Common myeloid progenitor, CD34-positive (primary cell): Measurements from ENCODE around the gene POU6F2.

ENCODE experiments used
- CTCF ChIA-PET: fragments of 350-600 bp; sonication (Branson Sonifier 250); formaldehyde crosslinking; loops from one replicate; lab custom pipeline; 2021; ENCODE audit warnings: antibody characterized with exemption; lab: Charles Lee
- POLR2A ChIA-PET: fragments of 350-600 bp; sonication (Branson Sonifier 250); formaldehyde crosslinking; loops from one replicate; lab custom pipeline; 2021; ENCODE audit warnings: antibody characterized with exemption; lab: Charles Lee
- DNase-seq, 3 donors: peaks; one replicate each; pipeline versions ENCODE4 v3.0.0 to v3.0.0-alpha.2; 2013
- H3K27ac ChIP-seq, 2 experiments: 1 replicate in 1 of 2; 2 replicates in 1 of 2; pipeline ENCODE4 v1.7.0; 2013; ENCODE audit warnings: inconsistent platforms in 2 of 2, low read length in 2 of 2, mild to moderate bottlenecking in 2 of 2, low read depth in 1 of 2, moderate library complexity in 1 of 2; ENCODE audit not compliant: severe bottlenecking in 2 of 2, insufficient read depth in 1 of 2, poor library complexity in 1 of 2
- H3K27me3 ChIP-seq, 5 experiments: replicated peaks in 2 of 5; 1 replicate in 3 of 5; 2 replicates in 2 of 5; pipeline versions ENCODE4 v1.6.1 to v1.7.0; 2013; ENCODE audit warnings: low read length in 4 of 5, mild to moderate bottlenecking in 2 of 5, moderate library complexity in 2 of 5, inconsistent platforms in 1 of 5; ENCODE audit not compliant: insufficient read depth in 5 of 5, control insufficient read depth in 4 of 5
- H3K36me3 ChIP-seq, 4 experiments: 1 replicate in 2 of 4; 2 replicates in 2 of 4; pipeline versions ENCODE4 v1.6.1 to v1.7.0; 2013; ENCODE audit warnings: low read length in 3 of 4, control low read depth in 1 of 4, mild to moderate bottlenecking in 1 of 4; ENCODE audit not compliant: control insufficient read depth in 4 of 4, insufficient read depth in 4 of 4
- H3K4me1 ChIP-seq, 4 experiments: 1 replicate in 3 of 4; 2 replicates in 1 of 4; pipeline versions ENCODE4 v1.6.1 to v1.7.1; 2013; ENCODE audit warnings: low read length in 3 of 4, mild to moderate bottlenecking in 3 of 4, control low read depth in 1 of 4, inconsistent platforms in 1 of 4, moderate library complexity in 1 of 4; ENCODE audit not compliant: control insufficient read depth in 4 of 4, insufficient read depth in 4 of 4; ENCODE audit errors: control extremely low read depth in 1 of 4
- H3K4me3 ChIP-seq, 7 experiments: 1 replicate in 4 of 7; 2 replicates in 3 of 7; pipeline versions ENCODE4 v1.5.1 to v1.7.0; 2013; ENCODE audit warnings: mild to moderate bottlenecking in 7 of 7, low read length in 6 of 7, moderate library complexity in 6 of 7, inconsistent platforms in 2 of 7, low read depth in 2 of 7, control low read depth in 1 of 7; ENCODE audit not compliant: insufficient read depth in 4 of 7, control insufficient read depth in 1 of 7; ENCODE audit errors: extremely low read depth in 1 of 7
- H3K9me3 ChIP-seq, 5 experiments: 1 replicate in 4 of 5; 2 replicates in 1 of 5; pipeline versions ENCODE4 v1.6.1 to v1.7.1; 2013; ENCODE audit warnings: low read length in 4 of 5, mild to moderate bottlenecking in 2 of 5, inconsistent platforms in 1 of 5, low read depth in 1 of 5, moderate library complexity in 1 of 5; ENCODE audit not compliant: control insufficient read depth in 4 of 5, insufficient read depth in 2 of 5; ENCODE audit errors: control extremely low read depth in 1 of 5
- WGBS: methylation state at CpG from one replicate; pipeline ENCODE4 v1.1.5; 2013; ENCODE audit not compliant: insufficient coverage; 5-methylcytosine and 5-hydroxymethylcytosine counted together

Gene POU6F2

DNA sequence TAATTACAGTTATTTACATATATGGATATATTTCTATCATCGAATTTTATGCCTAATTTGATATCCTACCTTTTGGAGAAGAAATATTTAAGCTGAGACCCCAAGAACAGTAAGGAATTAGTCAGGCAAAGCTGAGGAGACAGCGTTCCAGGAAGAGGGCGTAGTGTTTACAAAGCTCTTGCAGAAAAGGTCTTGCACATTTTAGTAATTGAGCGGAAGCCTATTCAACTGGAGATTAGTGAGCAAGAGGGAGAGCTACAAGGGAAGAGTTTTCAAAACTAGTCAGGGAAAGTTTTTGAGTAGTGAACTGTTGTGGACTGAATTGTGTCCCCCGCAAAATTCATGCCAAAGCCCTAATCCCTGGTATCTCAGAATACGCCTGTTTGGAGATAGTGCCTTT, 26.5 kb upstream of the POU6F2 start:
- Histone ChIP-seq H3K27ac (no peak overlapping the region), H3K27me3 (no peaks in the 10 kb centered on the region), H3K4me3 (no peak overlapping the region), H3K36me3 (no peaks in the 10 kb centered on the region), H3K4me1 (no peaks in the 10 kb centered on the region), H3K9me3 (no peaks in the 10 kb centered on the region)
- DNase-seq, result no peak
- CTCF ChIA-PET, result no interaction called here
- 98% methylated on average over 3 of the region's 6 CpGs for WGBS
- POLR2A ChIA-PET, result no interaction called here

DNA sequence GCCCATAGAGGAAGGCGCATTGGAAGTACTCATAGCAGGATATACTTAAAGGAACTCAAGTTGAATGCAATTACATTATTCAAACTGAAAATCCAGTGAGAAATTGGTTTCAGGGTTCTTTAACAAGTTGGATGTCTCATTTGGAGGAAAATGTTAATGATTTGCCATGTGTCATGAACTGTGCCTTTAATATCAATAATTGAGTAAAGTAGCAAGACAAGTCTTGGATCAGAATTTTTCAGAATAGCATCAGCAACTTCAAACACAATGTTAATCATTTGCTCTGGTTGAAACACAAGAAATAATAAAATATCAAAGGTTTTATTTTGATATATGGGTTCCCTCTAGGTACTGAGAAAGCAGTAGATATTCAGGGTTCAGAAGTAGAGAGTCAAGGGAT, 24.5 kb upstream of the POU6F2 start:
- no peak for DNase-seq
- CTCF ChIA-PET, result interaction anchor here (0.6 kb wide), 2 partner anchors 39 to 362 kb away, joined by 3 read pairs; no protein-coding TSS in a partner anchor
- no peak overlapping the region for H3K27ac ChIP-seq
- POLR2A ChIA-PET, result no interaction called here
- no peaks in the 10 kb centered on the region for H3K36me3 ChIP-seq
- no peaks in the 10 kb centered on the region for H3K9me3 ChIP-seq
- no peaks in the 10 kb centered on the region for H3K4me1 ChIP-seq
- no peak overlapping the region for H3K4me3 ChIP-seq
- H3K27me3 ChIP-seq, result no peaks in the 10 kb centered on the region
- WGBS, result no CpG with 5 or more reads among the region's 1 CpG

DNA sequence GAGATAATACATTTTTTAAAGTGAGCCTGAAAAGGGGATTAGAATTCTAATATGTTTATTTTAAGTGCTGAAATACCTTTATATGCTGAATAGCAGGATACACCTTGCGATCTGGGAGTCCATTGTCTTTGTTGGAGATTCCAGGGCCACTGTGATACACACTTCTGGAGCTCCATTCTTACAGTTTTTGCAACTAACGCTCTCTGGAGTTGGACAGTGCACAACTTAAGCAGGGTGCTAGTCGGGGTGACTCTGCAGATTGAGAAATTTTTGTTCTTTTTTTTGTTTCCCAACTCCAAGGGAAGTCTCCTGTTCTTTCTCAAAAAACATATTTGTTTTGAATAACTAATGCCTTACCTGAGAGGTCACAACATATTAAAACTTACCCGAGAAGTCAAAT, 23.7 kb upstream of the POU6F2 start:
- CTCF ChIA-PET, result interaction anchor here (0.6 kb wide), 1 partner anchor 362 kb away, joined by 3 read pairs; no protein-coding TSS in a partner anchor
- 93% methylated on average over 3 of the region's 4 CpGs for WGBS
- no peaks in the 10 kb centered on the region for H3K4me1 ChIP-seq
- no peak overlapping the region for H3K27ac ChIP-seq
- DNase-seq, result no peak
- H3K36me3 ChIP-seq, result no peaks in the 10 kb centered on the region
- no peaks in the 10 kb centered on the region for H3K9me3 ChIP-seq
- POLR2A ChIA-PET, result interaction anchor here (0.8 kb wide), 1 partner anchor 767 kb away, joined by 3 read pairs; no protein-coding TSS in a partner anchor
- H3K27me3 ChIP-seq, result no peaks in the 10 kb centered on the region
- H3K4me3 ChIP-seq, result no peak overlapping the region

DNA sequence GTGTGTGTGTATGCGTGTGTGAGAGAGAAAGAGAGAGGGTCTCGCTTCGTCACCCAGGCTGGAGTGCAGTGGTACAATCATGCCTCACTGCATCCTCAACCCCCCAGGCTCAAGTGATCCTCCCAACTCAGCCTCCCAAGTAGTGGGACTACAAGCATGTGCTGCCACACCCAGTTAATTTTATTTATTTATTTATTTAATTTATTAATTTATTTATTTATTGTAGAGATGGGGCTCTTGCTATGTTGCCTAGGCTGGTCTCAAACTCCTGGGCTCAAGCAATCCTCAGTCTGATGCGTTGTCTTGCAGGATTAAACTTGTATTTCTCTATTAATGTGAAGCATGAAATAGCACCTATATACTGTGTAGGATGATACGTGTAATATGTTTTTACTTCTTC, 21.8 kb upstream of the POU6F2 start:
- CTCF ChIA-PET, result no interaction called here
- Histone ChIP-seq H3K9me3 (no peaks in the 10 kb centered on the region), H3K4me1 (no peaks in the 10 kb centered on the region), H3K27ac (no peak overlapping the region), H3K27me3 (no peaks in the 10 kb centered on the region), H3K4me3 (no peak overlapping the region), H3K36me3 (no peaks in the 10 kb centered on the region)
- POLR2A ChIA-PET, result no interaction called here
- 50% methylated on average over 1 of the region's 5 CpGs for WGBS
- no peak for DNase-seq

DNA sequence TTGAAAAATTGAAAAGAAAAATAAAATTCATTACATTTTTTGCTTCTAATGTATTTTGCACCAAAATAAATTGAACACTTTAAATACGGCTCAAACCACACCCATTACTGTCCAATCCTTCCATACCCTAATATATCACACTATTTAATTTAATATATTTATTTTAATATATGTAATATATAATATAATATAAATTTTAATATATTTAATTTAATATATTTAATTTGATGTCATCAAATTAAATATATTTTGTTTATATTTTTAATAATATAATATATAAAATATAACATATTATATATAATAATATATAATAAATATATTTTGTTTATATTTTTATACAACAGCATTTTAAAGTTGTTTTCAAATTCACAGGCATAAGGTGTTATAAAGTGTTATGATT, 15.7 kb upstream of the POU6F2 start:
- no peaks in the 10 kb centered on the region for H3K27me3 ChIP-seq
- H3K27ac ChIP-seq, result no peak overlapping the region
- WGBS, result no CpG with 5 or more reads among the region's 1 CpG
- peaks cover 0 to 4% (median 0%) of the 10 kb centered on the region in 5 experiments for H3K9me3 ChIP-seq
- no peak overlapping the region for H3K4me3 ChIP-seq
- ChIA-PET CTCF (no interaction called here), POLR2A (no interaction called here)
- DNase-seq, result no peak
- no peaks in the 10 kb centered on the region for H3K4me1 ChIP-seq
- no peaks in the 10 kb centered on the region for H3K36me3 ChIP-seq

DNA sequence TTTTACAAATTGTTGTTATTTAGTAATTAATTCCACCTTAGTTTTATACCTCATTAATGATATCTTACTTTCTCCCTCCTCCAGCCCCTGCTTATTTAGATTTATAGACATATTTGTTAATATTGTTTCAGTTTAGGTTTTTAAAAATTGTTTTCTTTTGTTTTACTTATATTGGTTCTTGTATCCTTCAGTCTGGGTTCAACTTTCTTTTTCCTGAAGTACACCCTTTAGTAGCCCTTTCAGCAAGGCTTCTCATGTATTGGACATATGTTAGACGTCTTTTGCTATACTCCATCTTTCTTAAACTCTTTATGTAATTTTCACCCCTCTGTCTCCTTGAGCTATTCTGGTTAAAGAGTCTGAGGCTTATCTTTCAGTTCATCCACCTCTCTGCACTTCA, 12.8 kb upstream of the POU6F2 start:
- H3K36me3 ChIP-seq, result no peaks in the 10 kb centered on the region
- ChIA-PET POLR2A (no interaction called here), CTCF (no interaction called here)
- H3K4me1 ChIP-seq, result no peaks in the 10 kb centered on the region
- 100% methylated on average over 1 of the region's 1 CpG for WGBS
- no peak for DNase-seq
- peaks cover 0 to 4% (median 0%) of the 10 kb centered on the region in 5 experiments for H3K9me3 ChIP-seq
- H3K27me3 ChIP-seq, result no peaks in the 10 kb centered on the region
- H3K4me3 ChIP-seq, result no peak overlapping the region
- no peak overlapping the region for H3K27ac ChIP-seq

DNA sequence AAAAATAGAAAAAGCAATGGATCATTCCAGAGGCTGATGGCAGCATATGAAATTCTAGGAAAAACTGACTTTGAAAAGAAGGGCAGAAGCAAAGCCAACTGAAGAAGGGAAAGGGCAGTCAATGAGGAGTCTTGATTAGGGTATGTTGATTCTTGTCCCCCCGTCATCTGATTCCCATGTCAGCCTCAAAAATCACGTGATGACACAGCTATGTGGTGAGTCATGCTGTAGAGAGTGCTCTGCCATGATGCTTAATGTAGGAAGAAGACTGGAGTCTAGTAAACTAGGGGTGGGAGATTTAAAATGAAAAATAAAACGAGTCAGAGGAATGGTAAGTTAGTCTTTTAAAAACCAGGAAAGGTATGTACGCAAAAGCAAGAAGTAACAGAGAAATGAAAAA, 3.9 kb upstream of the POU6F2 start:
- no peak overlapping the region for H3K27ac ChIP-seq
- peaks cover 16 to 47% (median 37%) of the 10 kb centered on the region in 5 experiments for H3K27me3 ChIP-seq
- peak in 1 of 3 donors; percentile 7 for DNase-seq
- H3K4me3 ChIP-seq, result no peak overlapping the region
- ChIA-PET POLR2A (no interaction called here), CTCF (no interaction called here)
- peaks cover 0 to 2% (median 0%) of the 10 kb centered on the region in 5 experiments for H3K9me3 ChIP-seq
- no peaks in the 10 kb centered on the region for H3K36me3 ChIP-seq
- H3K4me1 ChIP-seq, result peaks cover 0 to 6% (median 6%) of the 10 kb centered on the region in 4 experiments
- no CpG with 5 or more reads among the region's 4 CpGs for WGBS
